Lower leg skin (tissue), 4 donors: Measurements from ENCODE around the gene INTS13. TPM values are rescaled to one million over a fixed set of nuclear protein-coding genes. Genes with fewer than 3 reads are reported as not detected.

Experiments used
- DNase-seq, 2 donors: peaks; one replicate each; pipeline ENCODE4 v3.0.0-alpha.2; 2019; ENCODE audit warnings: low spot score in 2 of 2
- H3K4me3 ChIP-seq: fragments of 200-600 bp; sonication (generic); 2 replicates; pipeline ENCODE4 v1.5.1; 2017; ENCODE audit warnings: mild to moderate bottlenecking, low read depth; ENCODE audit not compliant: poor library complexity, severe bottlenecking
- CTCF ChIP-seq, 3 donors: fragments of 450-650 bp; IDR thresholded peaks; one replicate each; pipeline ENCODE4 v1.5.1; 2016; ENCODE audit warnings: antibody characterized with exemption in 3 of 3, mild to moderate bottlenecking in 3 of 3, moderate library complexity in 2 of 3
- POLR2A ChIP-seq, 2 donors: fragments of 450-650 bp; IDR thresholded peaks; one replicate each; pipeline ENCODE4 v1.6.1; 2016 to 2017; ENCODE audit warnings: antibody characterized with exemption in 2 of 2, mild to moderate bottlenecking in 1 of 2, moderate library complexity in 1 of 2
- WGBS, 2 donors: methylation state at CpG; one replicate each; pipeline ENCODE4 v1.1.5; 2018; 5-methylcytosine and 5-hydroxymethylcytosine counted together
- intact Hi-C: fragments of 100-400 bp; cut with DNase I; formaldehyde crosslinking; loops from one replicate; pipeline ENCODE4 v1.15.0; 2023; ENCODE audit warnings: low total_unique reads
- total RNA-seq, 4 donors: library from RNA; depleted of rRNA; stranded (reverse); fragments of >200 nt; gene quantifications; one replicate each; pipeline ENCODE4 v1.1.0, GENCODE V29; 2016

Gene INTS13
- total RNA-seq, 4 donors from 2014 or later = 10.3 to 19.3 (median 14.9) TPM

- DNase-seq = no peak
- H3K4me3 ChIP-seq = peak overlapping the region; percentile 95
- 3 to 5% methylated on average over 9 of the region's 9 CpGs for WGBS, 2 donors
- intact Hi-C loops = no loop called here
- TF ChIP-seq POLR2A (IDR thresholded peaks at IDR 0.05) = no peak
- no peak for TF ChIP-seq CTCF (IDR thresholded peaks at IDR 0.05)
Observed at GRCh38 chr12:26939192-26939832, 1.5 kb upstream of the INTS13 start.

GRCh38 chr12:26938701-26939062 is 901 bp upstream of the INTS13 start:
- peak overlapping the region; percentile 95 for H3K4me3 ChIP-seq
- intact Hi-C loops = no loop called here
- TF ChIP-seq CTCF (IDR thresholded peaks at IDR 0.05) (no peak), POLR2A (IDR thresholded peaks at IDR 0.05) (no peak)
- 0% methylated on average over 12 to 28 of the region's 28 CpGs for WGBS, 2 donors
- DNase-seq = peak in 1 of 2 donors; percentile 89

- intact Hi-C loops = no loop called here
- WGBS, 2 donors = 0% methylated on average over 10 of the region's 10 CpGs
- peak overlapping the region; percentile 95 for H3K4me3 ChIP-seq
Observed at GRCh38 chr12:26937443-26937862, 328 bp downstream of the INTS13 start.

GRCh38 chr12:26936559-26937442 is 980 bp downstream of the INTS13 start:
- intact Hi-C loops = no loop called here
- TF ChIP-seq CTCF (IDR thresholded peaks at IDR 0.05) = no peak
- TF ChIP-seq POLR2A (IDR thresholded peaks at IDR 0.05) = no peak
- no peak for DNase-seq
- H3K4me3 ChIP-seq = peak overlapping the region; percentile 95
- 7 to 10% methylated on average over 8 of the region's 8 CpGs for WGBS, 2 donors

More at GRCh38 chr12:26937443-26937862, 328 bp downstream of the INTS13 start:
- DNase-seq = no peak
- TF ChIP-seq POLR2A (IDR thresholded peaks at IDR 0.05) (no peak), CTCF (IDR thresholded peaks at IDR 0.05) (no peak)

GRCh38 chr12:26935636-26936378 is 2.0 kb downstream of the INTS13 start:
- 59 to 60% methylated on average over 7 of the region's 7 CpGs for WGBS, 2 donors
- no peak for DNase-seq
- no peak for TF ChIP-seq POLR2A (IDR thresholded peaks at IDR 0.05)
- TF ChIP-seq CTCF (IDR thresholded peaks at IDR 0.05) = no peak
- no peak overlapping the region for H3K4me3 ChIP-seq
- intact Hi-C loops = no loop called here
